PC-3 (cell line): ENCODE data around the gene CEP112.

ENCODE experiments used
- CTCF ChIP-seq: fragments of 300-600 bp; sonication (generic); conservative IDR thresholded peaks from 2 replicates; pipeline ENCODE4 v1.5.1; 2017; ENCODE audit warnings: antibody characterized with exemption, low read depth, mild to moderate bottlenecking, low read length
- EZH2phosphoT487 ChIP-seq: fragments of 300-600 bp; sonication (generic); IDR thresholded peaks from 2 replicates; pipeline ENCODE4 v1.6.1; 2018; ENCODE audit warnings: mild to moderate bottlenecking, antibody characterized with exemption, low read length, borderline replicate concordance

- TF ChIP-seq CTCF: no peak
- TF ChIP-seq EZH2phosphoT487: no peak
These were observed 273.4 kb downstream of the CEP112 start for GRCh38 chr17:65918500-65918899.
